ENCODE data around the gene TOR4A. TPM values are rescaled to one million over a fixed set of nuclear protein-coding genes. Genes with fewer than 3 reads are reported as not detected.

Gene TOR4A
- 19.0 and 33.5 TPM in 2 replicates for total RNA-seq

GRCh38 chr9:137277329-137278041 lies at the start of gene TOR4A:
Gene TOR4A (plus strand): TSS chr9:137277726. CDS start chr9:137278690, 964 bp downstream.

GRCh38 chr9:137230705-137231371 lies 46.7 kb upstream of the TOR4A start, which contains the start of gene SLC34A3:
Gene SLC34A3 (plus strand): TSS chr9:137230901. CDS start chr9:137231703, 802 bp downstream.

GRCh38 chr9:137240841-137241489 lies 36.6 kb upstream of the TOR4A start, which contains the start of gene TUBB4B:
Gene TUBB4B (plus strand): TSS chr9:137241287. CDS start chr9:137241361, 74 bp downstream.

GRCh38 chr9:137251194-137251461 lies 26.4 kb upstream of the TOR4A start, which contains the start of gene STPG3:
Gene STPG3 (plus strand): TSS chr9:137251286. CDS start chr9:137251287, 1 bp downstream.

GRCh38 chr9:137254624-137255447 lies 22.7 kb upstream of the TOR4A start, which contains the start of gene NELFB:
Gene NELFB (plus strand): TSS chr9:137255327.

GRCh38 chr9:137302118-137302448 lies 24.6 kb downstream of the TOR4A start, which contains the start of gene NRARP:
Gene NRARP (minus strand): TSS chr9:137302271. CDS start chr9:137301928, 343 bp downstream.

Other genes with a start within 250 kb of the TOR4A start
- 46.0 and 68.3 TPM in 2 replicates for gene ABCA2, start 249.5 kb upstream of the TOR4A start, total RNA-seq
- gene FUT7, start 245.6 kb upstream of the TOR4A start, total RNA-seq, result under 0.01 TPM in 1 of 2 replicates, not detected in the other
- gene NPDC1, start 231.5 kb upstream of the TOR4A start, total RNA-seq, result 27.3 and 49.4 TPM in 2 replicates
- not detected in 2 replicates for gene ENTPD2, start 223.7 kb upstream of the TOR4A start, total RNA-seq
- 0.89 and 5.7 TPM in 2 replicates for gene SAPCD2, start 207.2 kb upstream of the TOR4A start, total RNA-seq
- gene UAP1L1, start 200.2 kb upstream of the TOR4A start, total RNA-seq, result 18.7 and 21.5 TPM in 2 replicates
- gene MAN1B1, start 190.7 kb upstream of the TOR4A start, total RNA-seq, result 176 and 185 TPM in 2 replicates
- gene DPP7, start 163.0 kb upstream of the TOR4A start, total RNA-seq, result 69.1 and 79.6 TPM in 2 replicates
- 0.09 TPM in 1 of 2 replicates, not detected in the other for gene GRIN1, start 138.6 kb upstream of the TOR4A start, total RNA-seq
- not detected in 2 replicates for gene LRRC26, start 107.7 kb upstream of the TOR4A start, total RNA-seq
- gene TMEM210, start 105.7 kb upstream of the TOR4A start, total RNA-seq, result not detected in 2 replicates
- gene ANAPC2, start 89.2 kb upstream of the TOR4A start, total RNA-seq, result 25.5 and 28.8 TPM in 2 replicates
- gene SSNA1, start 89.0 kb upstream of the TOR4A start, total RNA-seq, result 51.0 and 65.9 TPM in 2 replicates
- 6.2 and 8.9 TPM in 2 replicates for gene TPRN, start 77.0 kb upstream of the TOR4A start, total RNA-seq
- gene TMEM203, start 72.1 kb upstream of the TOR4A start, total RNA-seq, result 32.1 and 32.8 TPM in 2 replicates
- 2.7 and 5.4 TPM in 2 replicates for gene NDOR1, start 72.0 kb upstream of the TOR4A start, total RNA-seq
- gene RNF208, start 55.5 kb upstream of the TOR4A start, total RNA-seq, result 0.30 and 0.83 TPM in 2 replicates
- gene CYSRT1, start 52.6 kb upstream of the TOR4A start, total RNA-seq, result 0.30 and 0.46 TPM in 2 replicates
- not detected in 2 replicates for gene RNF224, start 50.2 kb upstream of the TOR4A start, total RNA-seq
- gene SLC34A3, start 46.8 kb upstream of the TOR4A start, total RNA-seq, result under 0.01 TPM in 1 of 2 replicates, not detected in the other
- gene TUBB4B, start 36.4 kb upstream of the TOR4A start, total RNA-seq, result 60.9 and 219 TPM in 2 replicates
- not detected in 2 replicates for gene STPG3, start 26.4 kb upstream of the TOR4A start, total RNA-seq
- gene NELFB, start 22.4 kb upstream of the TOR4A start, total RNA-seq, result 36.5 and 54.9 TPM in 2 replicates
- 0.18 and 0.30 TPM in 2 replicates for gene NRARP, start 24.5 kb downstream of the TOR4A start, total RNA-seq
- gene EXD3, start 145.4 kb downstream of the TOR4A start, total RNA-seq, result 10.8 and 12.2 TPM in 2 replicates
- gene NOXA1, start 145.7 kb downstream of the TOR4A start, total RNA-seq, result 0.18 and 0.30 TPM in 2 replicates
- gene ENTPD8, start 163.6 kb downstream of the TOR4A start, total RNA-seq, result not detected in 2 replicates
- gene NSMF, start 181.6 kb downstream of the TOR4A start, total RNA-seq, result 11.3 and 26.0 TPM in 2 replicates

All from smooth muscle cell of the umbilical artery (primary cell).